Panc1 (cell line): ENCODE data around the gene SIGLEC7. TPM values are rescaled to one million over a fixed set of nuclear protein-coding genes. Genes with fewer than 3 reads are reported as not detected.

Source experiments
- ATAC-seq: fragments of 200-7000 bp; cut with Tn5 transposase; 2 replicates; pipeline ENCODE4 v1.9.1; 2020; ENCODE audit warnings: mild to moderate bottlenecking, moderate library complexity
- BruUV-seq: library from RNA; stranded (reverse); fragments of 400-500 nt; replicated peaks from 2 replicates; lab custom pipeline; 2021; lab: Mats Ljungman, UMichigan
- CTCF ChIA-PET: fragments of 300-600 bp; sonication (Branson Sonifier 250); formaldehyde crosslinking; loops from one replicate; lab custom pipeline; 2022; ENCODE audit warnings: antibody characterized with exemption; lab: Charles Lee
- POLR2A ChIA-PET: fragments of 300-600 bp; sonication (Branson Sonifier 250); formaldehyde crosslinking; loops from one replicate; lab custom pipeline; 2022; ENCODE audit warnings: antibody characterized with exemption; lab: Charles Lee
- DNase-seq: peaks from one replicate; pipeline ENCODE4 v3.0.0-alpha.2; 2010; ENCODE audit warnings: low read depth, low spot score
- H3K27ac ChIP-seq: 2 replicates; pipeline ENCODE4 v1.5.1; 2011; ENCODE audit warnings: mild to moderate bottlenecking, low read length, inconsistent platforms
- H3K27me3 ChIP-seq: fragments of 200-500 bp; sonication (Bioruptor generic); 2 replicates; pipeline ENCODE4 v1.6.0; 2014; ENCODE audit warnings: low read length, inconsistent platforms; ENCODE audit not compliant: control insufficient read depth, insufficient read depth
- H3K36me3 ChIP-seq: fragments of 200-500 bp; sonication (Bioruptor generic); 2 replicates; pipeline ENCODE4 v1.5.1; 2014; ENCODE audit warnings: inconsistent platforms, mild to moderate bottlenecking, low read length, moderate library complexity; ENCODE audit not compliant: control insufficient read depth, insufficient read depth
- H3K4me1 ChIP-seq: 2 replicates; pipeline ENCODE4 v1.5.1; 2011; ENCODE audit warnings: inconsistent platforms, mild to moderate bottlenecking, low read length, moderate library complexity; ENCODE audit not compliant: control insufficient read depth, insufficient read depth
- H3K4me3 ChIP-seq, 2 experiments: 2 replicates each; pipeline ENCODE4 v1.5.1; 2011 to 2012; ENCODE audit warnings: low read depth in 2 of 2, low read length in 2 of 2, mild to moderate bottlenecking in 2 of 2, inconsistent platforms in 1 of 2, moderate library complexity in 1 of 2
- H3K9me3 ChIP-seq: fragments of 200-500 bp; sonication (Bioruptor generic); 2 replicates; pipeline ENCODE4 v1.5.1; 2014; ENCODE audit warnings: low read depth, mild to moderate bottlenecking, inconsistent platforms, low read length, moderate library complexity; ENCODE audit not compliant: control insufficient read depth, insufficient read depth
- POLR2AphosphoS5 ChIP-seq: IDR thresholded peaks from 2 replicates; pipeline ENCODE4 v1.6.1; 2012; ENCODE audit warnings: mild to moderate bottlenecking, low read depth, low read length, moderate library complexity
- SIN3A ChIP-seq: IDR thresholded peaks from 2 replicates; pipeline ENCODE4 v1.6.1; 2012; ENCODE audit warnings: low read depth, mild to moderate bottlenecking, low read length, moderate library complexity, borderline replicate concordance; ENCODE audit not compliant: insufficient read depth
- TCF7L2 ChIP-seq: IDR thresholded peaks from 2 replicates; pipeline ENCODE4 v1.6.1; 2011; ENCODE audit warnings: mild to moderate bottlenecking, low read depth, low read length, inconsistent platforms
- in situ Hi-C: cut with HindIII; loops from 2 replicates; pipeline ENCODE4 v1.10.0; 2016; ENCODE audit warnings: low sequenced_read_pairs, low pct_unique_long_range_greater_than_20kb
- intact Hi-C: fragments of 100-400 bp; cut with micrococcal nuclease; formaldehyde crosslinking; loops from one replicate; pipeline ENCODE4 v1.10.0; 2022; ENCODE audit not compliant: unreplicated experiment
- total RNA-seq: library from RNA; stranded (reverse); gene quantifications from one replicate; pipeline ENCODE4 v1.2.1, GENCODE V29; 2021; ENCODE audit not compliant: unreplicated experiment
- TF ChIP-seq, protein P1 (sequence below), 2 experiments: IDR thresholded peaks; 2 replicates each; pipeline ENCODE4 v1.6.1; 2011 to 2012; ENCODE audit warnings: low read depth in 2 of 2, control low read depth in 1 of 2, low read length in 1 of 2, mild to moderate bottlenecking in 1 of 2, moderate library complexity in 1 of 2; ENCODE audit not compliant: insufficient read depth in 1 of 2
- TF ChIP-seq, protein P2 (sequence below): fragments of 450-650 bp; IDR thresholded peaks from 2 replicates; pipeline ENCODE4 v1.5.1; 2017; ENCODE audit warnings: mild to moderate bottlenecking

SIGLEC7 gene
- total RNA-seq, 1 experiment from 2014 or later = not detected

DNA sequence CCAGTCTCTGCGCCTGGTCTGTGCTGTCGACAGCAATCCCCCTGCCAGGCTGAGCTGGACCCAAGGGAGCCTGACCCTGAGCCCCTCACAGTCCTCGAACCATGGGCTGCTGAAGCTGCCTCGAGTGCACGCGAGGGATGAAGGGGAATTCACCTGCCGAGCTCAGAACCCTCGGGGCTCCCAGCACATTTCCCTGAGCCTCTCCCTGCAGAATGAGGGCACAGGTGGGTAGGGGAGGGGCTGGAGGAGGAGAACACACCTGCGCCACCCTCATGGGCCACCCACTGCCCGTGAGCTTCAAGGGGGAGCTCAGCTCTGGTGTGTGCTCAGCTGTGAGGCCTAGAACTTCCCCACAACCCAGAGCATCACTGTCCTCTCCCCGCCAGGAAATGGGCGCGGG lies 44.2 kb downstream of the SIGLEC7 start:
- TF ChIP-seq TCF7L2 (no peak), POLR2AphosphoS5 (no peak), SIN3A (no peak)
- TF ChIP-seq, protein P1, sequence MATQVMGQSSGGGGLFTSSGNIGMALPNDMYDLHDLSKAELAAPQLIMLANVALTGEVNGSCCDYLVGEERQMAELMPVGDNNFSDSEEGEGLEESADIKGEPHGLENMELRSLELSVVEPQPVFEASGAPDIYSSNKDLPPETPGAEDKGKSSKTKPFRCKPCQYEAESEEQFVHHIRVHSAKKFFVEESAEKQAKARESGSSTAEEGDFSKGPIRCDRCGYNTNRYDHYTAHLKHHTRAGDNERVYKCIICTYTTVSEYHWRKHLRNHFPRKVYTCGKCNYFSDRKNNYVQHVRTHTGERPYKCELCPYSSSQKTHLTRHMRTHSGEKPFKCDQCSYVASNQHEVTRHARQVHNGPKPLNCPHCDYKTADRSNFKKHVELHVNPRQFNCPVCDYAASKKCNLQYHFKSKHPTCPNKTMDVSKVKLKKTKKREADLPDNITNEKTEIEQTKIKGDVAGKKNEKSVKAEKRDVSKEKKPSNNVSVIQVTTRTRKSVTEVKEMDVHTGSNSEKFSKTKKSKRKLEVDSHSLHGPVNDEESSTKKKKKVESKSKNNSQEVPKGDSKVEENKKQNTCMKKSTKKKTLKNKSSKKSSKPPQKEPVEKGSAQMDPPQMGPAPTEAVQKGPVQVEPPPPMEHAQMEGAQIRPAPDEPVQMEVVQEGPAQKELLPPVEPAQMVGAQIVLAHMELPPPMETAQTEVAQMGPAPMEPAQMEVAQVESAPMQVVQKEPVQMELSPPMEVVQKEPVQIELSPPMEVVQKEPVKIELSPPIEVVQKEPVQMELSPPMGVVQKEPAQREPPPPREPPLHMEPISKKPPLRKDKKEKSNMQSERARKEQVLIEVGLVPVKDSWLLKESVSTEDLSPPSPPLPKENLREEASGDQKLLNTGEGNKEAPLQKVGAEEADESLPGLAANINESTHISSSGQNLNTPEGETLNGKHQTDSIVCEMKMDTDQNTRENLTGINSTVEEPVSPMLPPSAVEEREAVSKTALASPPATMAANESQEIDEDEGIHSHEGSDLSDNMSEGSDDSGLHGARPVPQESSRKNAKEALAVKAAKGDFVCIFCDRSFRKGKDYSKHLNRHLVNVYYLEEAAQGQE (IDR thresholded peaks at IDR 0.05; ENCODE audit: insufficient read depth in 1 of 2, low read depth in 2 of 2, low read length in 1 of 2) = no peak
- intact Hi-C loops (no loop called here), in situ Hi-C loops (no loop called here)
- BruUV-seq = no TSS peak
- no peak overlapping the region for H3K27ac ChIP-seq
- H3K9me3 ChIP-seq = no peaks in the 10 kb centered on the region
- no peaks in the 10 kb centered on the region for H3K27me3 ChIP-seq
- ChIA-PET POLR2A (no interaction called here), CTCF (no interaction called here)
- no peaks in the 10 kb centered on the region for H3K36me3 ChIP-seq
- H3K4me3 ChIP-seq = no peak overlapping the region
- no peak for ATAC-seq
- no peaks in the 10 kb centered on the region for H3K4me1 ChIP-seq
- DNase-seq = no peak

DNA sequence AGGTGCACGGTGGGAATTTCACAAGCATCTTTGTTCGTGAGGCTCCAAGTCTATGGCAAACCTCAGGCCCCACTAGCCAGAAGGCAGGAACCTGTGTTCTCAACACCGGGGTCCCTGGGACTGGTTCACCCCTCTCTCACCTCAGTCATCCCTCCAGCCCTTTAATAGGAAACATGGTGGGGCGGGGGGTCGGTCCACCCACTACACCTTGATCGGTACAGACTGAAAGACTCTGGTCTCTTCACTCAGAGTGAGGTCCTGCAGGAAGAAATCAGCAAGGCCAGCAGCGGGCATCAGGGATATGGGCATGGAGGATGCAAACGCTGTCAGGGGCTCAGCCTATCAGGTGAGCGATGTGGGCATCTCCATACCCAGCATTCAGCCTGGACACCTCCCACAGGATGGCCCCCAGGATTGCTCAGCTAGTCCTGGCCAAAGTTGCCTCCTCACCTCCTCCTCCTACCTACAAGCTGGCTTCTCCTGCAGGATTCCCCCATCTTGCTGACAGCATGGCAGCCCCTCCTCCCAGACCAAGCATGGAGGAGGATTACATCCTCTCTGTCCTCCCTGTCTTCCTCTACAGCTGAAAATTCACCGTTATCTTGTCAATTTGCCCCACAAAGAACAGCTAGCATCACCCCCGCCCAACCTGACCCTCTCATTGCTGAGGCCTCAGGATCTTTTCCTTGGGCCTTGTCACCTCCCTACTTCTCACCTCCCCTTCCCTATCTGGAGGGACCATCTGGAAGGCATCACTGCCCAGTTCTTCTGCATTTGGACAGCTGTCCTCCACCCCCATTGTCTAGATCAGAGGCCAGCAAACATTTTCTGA lies 45.5 kb downstream of the SIGLEC7 start:
- POLR2A ChIA-PET = no interaction called here

More for the DNA sequence above, 45.5 kb downstream of the SIGLEC7 start:
- Histone ChIP-seq H3K9me3 (no peaks in the 10 kb centered on the region), H3K27me3 (no peaks in the 10 kb centered on the region), H3K4me1 (no peaks in the 10 kb centered on the region), H3K36me3 (no peaks in the 10 kb centered on the region), H3K4me3 (no peak overlapping the region), H3K27ac (no peak overlapping the region)
- no TSS peak for BruUV-seq
- CTCF ChIA-PET = no interaction called here
- DNase-seq (no peak), ATAC-seq (no peak)
- no peak for TF ChIP-seq TCF7L2
- TF ChIP-seq POLR2AphosphoS5 = no peak
- TF ChIP-seq SIN3A = no peak
- TF ChIP-seq, protein P1 (IDR thresholded peaks at IDR 0.05; ENCODE audit: insufficient read depth in 1 of 2, low read depth in 2 of 2, low read length in 1 of 2) = no peak
- TF ChIP-seq, protein P2, sequence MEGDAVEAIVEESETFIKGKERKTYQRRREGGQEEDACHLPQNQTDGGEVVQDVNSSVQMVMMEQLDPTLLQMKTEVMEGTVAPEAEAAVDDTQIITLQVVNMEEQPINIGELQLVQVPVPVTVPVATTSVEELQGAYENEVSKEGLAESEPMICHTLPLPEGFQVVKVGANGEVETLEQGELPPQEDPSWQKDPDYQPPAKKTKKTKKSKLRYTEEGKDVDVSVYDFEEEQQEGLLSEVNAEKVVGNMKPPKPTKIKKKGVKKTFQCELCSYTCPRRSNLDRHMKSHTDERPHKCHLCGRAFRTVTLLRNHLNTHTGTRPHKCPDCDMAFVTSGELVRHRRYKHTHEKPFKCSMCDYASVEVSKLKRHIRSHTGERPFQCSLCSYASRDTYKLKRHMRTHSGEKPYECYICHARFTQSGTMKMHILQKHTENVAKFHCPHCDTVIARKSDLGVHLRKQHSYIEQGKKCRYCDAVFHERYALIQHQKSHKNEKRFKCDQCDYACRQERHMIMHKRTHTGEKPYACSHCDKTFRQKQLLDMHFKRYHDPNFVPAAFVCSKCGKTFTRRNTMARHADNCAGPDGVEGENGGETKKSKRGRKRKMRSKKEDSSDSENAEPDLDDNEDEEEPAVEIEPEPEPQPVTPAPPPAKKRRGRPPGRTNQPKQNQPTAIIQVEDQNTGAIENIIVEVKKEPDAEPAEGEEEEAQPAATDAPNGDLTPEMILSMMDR = no peak
- in situ Hi-C loops (no loop called here), intact Hi-C loops (no loop called here)
